Thyroid gland (tissue), 4 donors: ENCODE data around the gene CHL1. TPM values are rescaled to one million over a fixed set of nuclear protein-coding genes. Genes with fewer than 3 reads are reported as not detected.

Experiments used
- DNase-seq, 2 donors: peaks; one replicate each; pipeline ENCODE4 v3.0.0-alpha.2; 2019
- H3K27ac ChIP-seq, 3 donors: fragments of 200-600 bp; sonication (generic); 1 replicate in 2 of 3; 2 replicates in 1 of 3; pipeline ENCODE4 v1.5.1; 2016 to 2019; ENCODE audit warnings: mild to moderate bottlenecking in 1 of 3, moderate library complexity in 1 of 3
- H3K27me3 ChIP-seq: fragments of 200-600 bp; sonication (generic); one replicate; pipeline ENCODE4 v1.5.1; 2019
- H3K36me3 ChIP-seq, 2 donors: fragments of 200-600 bp; sonication (generic); one replicate each; pipeline ENCODE4 v1.5.1; 2016 to 2019
- H3K4me1 ChIP-seq, 2 donors: fragments of 200-600 bp; sonication (generic); one replicate each; pipeline ENCODE4 v1.5.1; 2017 to 2019
- H3K4me3 ChIP-seq, 3 donors: fragments of 200-600 bp; sonication (generic); replicated peaks in 1 of 3; 1 replicate in 2 of 3; 2 replicates in 1 of 3; pipeline ENCODE4 v1.5.1; 2016; ENCODE audit warnings: mild to moderate bottlenecking in 1 of 3
- H3K9me3 ChIP-seq: fragments of 200-600 bp; sonication (generic); one replicate; pipeline ENCODE4 v1.5.1; 2017
- POLR2A ChIP-seq, 2 donors: fragments of 450-650 bp; IDR thresholded peaks; one replicate each; pipeline ENCODE4 v1.6.1; 2017; ENCODE audit warnings: antibody characterized with exemption in 2 of 2, mild to moderate bottlenecking in 2 of 2, moderate library complexity in 1 of 2
- WGBS, 2 donors: methylation state at CpG; one replicate each; pipeline ENCODE4 v1.1.5; 2017; 5-methylcytosine and 5-hydroxymethylcytosine counted together
- intact Hi-C: fragments of 100-400 bp; cut with DNase I; formaldehyde crosslinking; loops from one replicate; pipeline ENCODE4 v1.15.1; 2023
- total RNA-seq, 4 donors: library from RNA; depleted of rRNA; stranded (reverse); fragments of >200 nt; gene quantifications; one replicate each; pipeline ENCODE4 v1.2.3, GENCODE V29; 2016
- TF ChIP-seq, protein P1 (sequence below), 6 experiments: fragments of 200-600 bp in 3 of 6; fragments of 450-650 bp in 3 of 6; sonication (generic) in 3 of 6; IDR thresholded peaks; one replicate each; pipeline ENCODE4 v1.5.1; 2016 to 2019; ENCODE audit warnings: antibody characterized with exemption in 6 of 6, mild to moderate bottlenecking in 2 of 6, inconsistent platforms in 1 of 6, moderate library complexity in 1 of 6

CHL1 gene
- total RNA-seq, 4 donors from 2014 or later = 3.1 to 5.0 (median 4.3) TPM

DNA sequence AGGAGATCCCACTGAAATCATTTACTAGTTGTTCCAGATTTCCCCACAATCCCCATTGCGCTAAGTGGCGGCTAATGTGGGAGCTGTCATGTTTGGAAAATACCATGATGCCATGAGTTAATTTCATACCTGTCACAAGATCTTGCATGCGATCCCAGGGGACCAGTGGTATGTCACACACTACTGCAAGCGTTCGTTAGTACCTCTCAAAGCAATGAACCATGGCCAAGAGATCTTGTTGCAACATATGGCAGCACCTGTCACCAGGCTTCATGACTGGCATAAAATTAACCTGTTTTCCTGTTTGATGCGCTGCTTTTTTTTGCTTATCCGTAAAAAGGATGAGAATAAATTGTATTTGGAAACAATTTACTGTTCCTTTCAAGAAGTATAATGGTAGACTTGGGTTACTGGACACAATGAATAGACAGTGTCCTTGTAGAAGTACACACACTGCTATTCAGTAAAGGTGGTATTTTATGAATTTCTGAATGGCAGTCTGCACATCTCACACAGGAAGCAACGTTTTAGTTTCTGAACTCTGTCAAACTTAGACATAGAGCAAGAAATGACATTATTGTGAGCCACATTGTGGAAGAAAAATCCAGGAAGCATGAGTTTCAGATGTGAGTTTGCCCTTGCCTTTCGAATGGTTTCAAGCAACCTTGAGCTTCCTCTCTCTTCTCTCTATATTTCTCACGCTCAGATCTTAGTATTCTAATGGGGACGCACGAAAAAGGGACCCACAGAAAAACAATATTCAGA is 81.9 kb downstream of the CHL1 start:
- TF ChIP-seq POLR2A (IDR thresholded peaks at IDR 0.05) = no peak
- TF ChIP-seq, protein P1, sequence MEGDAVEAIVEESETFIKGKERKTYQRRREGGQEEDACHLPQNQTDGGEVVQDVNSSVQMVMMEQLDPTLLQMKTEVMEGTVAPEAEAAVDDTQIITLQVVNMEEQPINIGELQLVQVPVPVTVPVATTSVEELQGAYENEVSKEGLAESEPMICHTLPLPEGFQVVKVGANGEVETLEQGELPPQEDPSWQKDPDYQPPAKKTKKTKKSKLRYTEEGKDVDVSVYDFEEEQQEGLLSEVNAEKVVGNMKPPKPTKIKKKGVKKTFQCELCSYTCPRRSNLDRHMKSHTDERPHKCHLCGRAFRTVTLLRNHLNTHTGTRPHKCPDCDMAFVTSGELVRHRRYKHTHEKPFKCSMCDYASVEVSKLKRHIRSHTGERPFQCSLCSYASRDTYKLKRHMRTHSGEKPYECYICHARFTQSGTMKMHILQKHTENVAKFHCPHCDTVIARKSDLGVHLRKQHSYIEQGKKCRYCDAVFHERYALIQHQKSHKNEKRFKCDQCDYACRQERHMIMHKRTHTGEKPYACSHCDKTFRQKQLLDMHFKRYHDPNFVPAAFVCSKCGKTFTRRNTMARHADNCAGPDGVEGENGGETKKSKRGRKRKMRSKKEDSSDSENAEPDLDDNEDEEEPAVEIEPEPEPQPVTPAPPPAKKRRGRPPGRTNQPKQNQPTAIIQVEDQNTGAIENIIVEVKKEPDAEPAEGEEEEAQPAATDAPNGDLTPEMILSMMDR (IDR thresholded peaks at IDR 0.05) = no peak
- 65 to 67% methylated on average over 12 of the region's 12 CpGs for WGBS, 2 donors
- intact Hi-C loops = no loop called here
- H3K36me3 ChIP-seq = no peaks in the 10 kb centered on the region
- H3K9me3 ChIP-seq = no peaks in the 10 kb centered on the region
- DNase-seq = peak; percentile 1 to 2
- no peaks in the 10 kb centered on the region for H3K4me1 ChIP-seq
- H3K27me3 ChIP-seq = no peaks in the 10 kb centered on the region
- no peak overlapping the region for H3K4me3 ChIP-seq
- no peak overlapping the region for H3K27ac ChIP-seq

DNA sequence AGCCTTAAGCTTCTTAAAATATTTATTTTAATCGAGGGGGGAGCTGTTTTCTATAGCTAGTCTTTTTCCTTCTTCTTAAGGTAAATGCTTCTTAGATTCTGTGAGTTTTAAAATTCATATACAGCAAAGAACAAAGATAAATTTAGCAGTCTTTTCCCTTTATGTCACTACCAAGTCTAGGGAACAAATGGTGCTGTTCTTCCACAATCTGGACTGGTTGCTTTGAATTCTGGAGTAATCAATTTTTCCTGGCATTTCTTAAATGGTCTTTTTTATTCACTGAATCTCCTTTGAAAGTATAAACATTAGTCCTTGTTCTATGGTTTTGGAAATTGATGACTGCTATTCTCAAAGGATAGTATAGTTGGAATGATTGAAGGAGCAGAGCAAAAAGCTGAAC is 82.8 kb downstream of the CHL1 start:
- Histone ChIP-seq H3K27me3 (no peaks in the 10 kb centered on the region), H3K4me3 (no peak overlapping the region), H3K27ac (no peak overlapping the region), H3K4me1 (no peaks in the 10 kb centered on the region), H3K9me3 (no peaks in the 10 kb centered on the region), H3K36me3 (no peaks in the 10 kb centered on the region)
- intact Hi-C loops = no loop called here
- TF ChIP-seq, protein P1 (IDR thresholded peaks at IDR 0.05) = no peak
- TF ChIP-seq POLR2A (IDR thresholded peaks at IDR 0.05) = no peak
- no peak for DNase-seq
- 63 to 95% methylated on average over 1 of the region's 1 CpG for WGBS, 2 donors

GRCh38 chr3:280681-281080 is 84.1 kb downstream of the CHL1 start:
- Histone ChIP-seq H3K36me3 (no peaks in the 10 kb centered on the region), H3K27ac (no peak overlapping the region), H3K4me3 (no peak overlapping the region), H3K27me3 (no peaks in the 10 kb centered on the region), H3K4me1 (no peaks in the 10 kb centered on the region), H3K9me3 (no peaks in the 10 kb centered on the region)
- intact Hi-C loops = no loop called here
- WGBS, 2 donors = 44 to 86% methylated on average over 2 of the region's 2 CpGs
- no peak for DNase-seq
- TF ChIP-seq, protein P1 (IDR thresholded peaks at IDR 0.05) = no peak
- TF ChIP-seq POLR2A (IDR thresholded peaks at IDR 0.05) = no peak

DNA sequence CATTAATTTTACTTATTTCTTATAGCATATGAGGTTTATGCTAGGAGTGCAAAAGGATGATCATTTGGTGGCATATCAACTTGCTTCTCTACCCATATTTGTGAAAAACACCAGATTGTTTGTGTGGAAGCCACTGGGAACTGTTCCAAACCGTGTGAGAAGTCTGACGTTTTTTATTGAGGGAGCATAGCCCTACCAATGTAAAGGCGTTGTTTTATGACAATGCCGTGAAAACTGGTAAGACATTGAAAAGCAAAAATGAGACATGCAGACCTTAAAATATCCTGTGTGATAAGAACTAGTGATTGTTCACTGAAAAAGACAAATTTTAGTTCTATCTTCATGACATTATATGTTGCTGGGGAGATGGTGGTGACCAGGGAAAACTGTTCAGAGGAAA is 87.8 kb downstream of the CHL1 start:
- H3K27ac ChIP-seq = no peak overlapping the region
- TF ChIP-seq, protein P1 (IDR thresholded peaks at IDR 0.05) = no peak
- no peak for TF ChIP-seq POLR2A (IDR thresholded peaks at IDR 0.05)
- H3K27me3 ChIP-seq = no peaks in the 10 kb centered on the region
- H3K36me3 ChIP-seq = no peaks in the 10 kb centered on the region
- intact Hi-C loops = no loop called here
- H3K4me1 ChIP-seq = no peaks in the 10 kb centered on the region
- no peak overlapping the region for H3K4me3 ChIP-seq
- no peak for DNase-seq
- H3K9me3 ChIP-seq = no peaks in the 10 kb centered on the region
- 72% methylated on average over 4 of the region's 4 CpGs for WGBS, 2 donors

- no peaks in the 10 kb centered on the region for H3K4me1 ChIP-seq
- no peak overlapping the region for H3K27ac ChIP-seq
- H3K36me3 ChIP-seq = no peaks in the 10 kb centered on the region
- 61 to 78% methylated on average over 4 of the region's 4 CpGs for WGBS, 2 donors
- H3K27me3 ChIP-seq = no peaks in the 10 kb centered on the region
- DNase-seq = no peak
- no peaks in the 10 kb centered on the region for H3K9me3 ChIP-seq
- H3K4me3 ChIP-seq = no peak overlapping the region
- no peak for TF ChIP-seq POLR2A (IDR thresholded peaks at IDR 0.05)
- TF ChIP-seq, protein P1 (IDR thresholded peaks at IDR 0.05) = no peak
- intact Hi-C loops = no loop called here
These were observed 91.9 kb downstream of the CHL1 start for GRCh38 chr3:288417-288816.
